ENCODE results near the gene SAT1.

DNA sequence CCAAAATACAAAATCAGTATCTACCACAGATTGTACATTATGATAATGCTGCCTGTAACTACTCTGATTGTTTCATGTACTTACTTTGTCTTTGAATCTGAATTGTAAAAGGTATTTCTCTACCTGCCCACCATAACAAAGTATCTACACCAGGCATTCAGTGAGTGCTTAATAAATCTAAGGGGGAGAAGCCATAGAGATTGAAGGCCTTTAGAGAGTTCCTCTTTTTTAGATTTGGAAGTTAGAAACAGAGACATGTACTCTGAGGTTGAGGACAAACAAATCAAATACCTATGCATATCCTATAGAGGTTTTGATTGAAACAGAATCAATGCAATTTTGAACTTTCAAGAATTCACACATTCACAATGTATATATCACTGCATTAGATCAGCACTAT, 42.7 kb downstream of the SAT1 start:
- TF ChIP-seq, protein P1, sequence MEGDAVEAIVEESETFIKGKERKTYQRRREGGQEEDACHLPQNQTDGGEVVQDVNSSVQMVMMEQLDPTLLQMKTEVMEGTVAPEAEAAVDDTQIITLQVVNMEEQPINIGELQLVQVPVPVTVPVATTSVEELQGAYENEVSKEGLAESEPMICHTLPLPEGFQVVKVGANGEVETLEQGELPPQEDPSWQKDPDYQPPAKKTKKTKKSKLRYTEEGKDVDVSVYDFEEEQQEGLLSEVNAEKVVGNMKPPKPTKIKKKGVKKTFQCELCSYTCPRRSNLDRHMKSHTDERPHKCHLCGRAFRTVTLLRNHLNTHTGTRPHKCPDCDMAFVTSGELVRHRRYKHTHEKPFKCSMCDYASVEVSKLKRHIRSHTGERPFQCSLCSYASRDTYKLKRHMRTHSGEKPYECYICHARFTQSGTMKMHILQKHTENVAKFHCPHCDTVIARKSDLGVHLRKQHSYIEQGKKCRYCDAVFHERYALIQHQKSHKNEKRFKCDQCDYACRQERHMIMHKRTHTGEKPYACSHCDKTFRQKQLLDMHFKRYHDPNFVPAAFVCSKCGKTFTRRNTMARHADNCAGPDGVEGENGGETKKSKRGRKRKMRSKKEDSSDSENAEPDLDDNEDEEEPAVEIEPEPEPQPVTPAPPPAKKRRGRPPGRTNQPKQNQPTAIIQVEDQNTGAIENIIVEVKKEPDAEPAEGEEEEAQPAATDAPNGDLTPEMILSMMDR (conservative IDR thresholded peaks at IDR 0.05; ENCODE audit: low read length): no peak
- TF ChIP-seq EZH2phosphoT487 (IDR thresholded peaks at IDR 0.05; ENCODE audit: borderline replicate concordance): no peak
